ENCODE results near the gene RHNO1. TPM values are rescaled to one million over a fixed set of nuclear protein-coding genes. Genes with fewer than 3 reads are reported as not detected.

RHNO1 gene
- total RNA-seq, 6 experiments from 2014 or later: 25.4 to 47.3 (median 39.7) TPM

DNA sequence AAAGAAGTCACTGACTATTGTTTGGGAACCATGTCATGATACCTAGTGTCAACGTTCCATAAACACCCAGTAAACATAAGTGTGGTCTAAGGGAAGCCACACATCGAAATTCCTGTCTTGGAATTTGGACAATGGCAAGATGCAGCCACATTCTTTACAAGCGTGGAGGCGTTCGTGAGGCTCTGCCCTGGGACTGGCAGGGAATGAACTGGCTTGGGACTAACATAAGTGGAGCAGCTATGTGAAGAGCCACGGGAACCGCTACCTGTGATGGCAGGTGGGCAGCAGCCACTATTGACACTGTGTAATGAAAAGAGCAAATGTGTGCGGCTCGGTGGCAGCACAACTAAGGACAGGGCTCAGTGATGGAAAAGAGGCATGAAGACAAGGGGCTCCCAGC, 32.2 kb upstream of the RHNO1 start:
- no peaks in the 10 kb centered on the region for H3K9me3 Mint-ChIP-seq
- H3K27me3 Mint-ChIP-seq (ENCODE audit: insufficient read depth): peaks cover 2% of the 10 kb centered on the region; the same call in 1 of the 2 replicates

GRCh38 chr12:2845280-2845679, 31.7 kb upstream of the RHNO1 start:
- no peak for TF ChIP-seq CTCF (IDR thresholded peaks at IDR 0.05)
- no peaks in the 10 kb centered on the region for H3K9me3 Mint-ChIP-seq
- peak overlapping the region; percentile 42 for H3K27ac Mint-ChIP-seq
- H3K4me1 Mint-ChIP-seq (ENCODE audit: low read depth): peaks cover 22% of the 10 kb centered on the region
- H3K36me3 Mint-ChIP-seq (ENCODE audit: low read depth): 0 out of 2 replicates have a peak, but pooled peaks cover 4% of the 10 kb centered on the region
- peak; percentile 19 for DNase-seq
- peaks cover 4% of the 10 kb centered on the region for H3K27me3 Mint-ChIP-seq (ENCODE audit: insufficient read depth)
- no peak overlapping the region for H3K4me3 Mint-ChIP-seq

More for the DNA sequence above, 32.2 kb upstream of the RHNO1 start:
- Mint-ChIP-seq H3K4me1 (ENCODE audit: low read depth) (peaks cover 20% of the 10 kb centered on the region), H3K36me3 (ENCODE audit: low read depth) (0 out of 2 replicates have a peak, but pooled peaks cover 4% of the 10 kb centered on the region), H3K27ac (peak overlapping the region; percentile 42), H3K4me3 (no peak overlapping the region)
- no peak for TF ChIP-seq CTCF (IDR thresholded peaks at IDR 0.05)
- DNase-seq: no peak

DNA sequence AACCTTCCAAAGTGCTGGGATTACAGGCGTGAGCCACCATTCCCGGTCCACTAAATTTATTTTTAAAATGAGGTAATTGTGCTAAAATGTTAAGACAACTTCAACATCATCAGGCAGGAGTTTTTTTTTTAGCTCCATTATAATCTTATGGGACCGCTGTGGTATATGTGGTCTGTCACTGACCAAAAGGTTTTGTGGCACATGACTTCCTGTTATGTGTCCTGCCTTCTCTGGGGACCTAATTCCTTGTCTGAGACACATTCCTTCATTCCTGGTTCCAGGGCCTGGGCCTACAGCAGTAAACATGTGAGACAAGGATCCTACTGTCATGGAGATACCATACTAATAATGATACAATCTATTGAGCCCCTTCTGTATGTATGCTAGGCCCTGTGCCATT, 25.1 kb upstream of the RHNO1 start:
- Mint-ChIP-seq H3K27me3 (ENCODE audit: insufficient read depth) (peaks cover 6% of the 10 kb centered on the region), H3K4me1 (ENCODE audit: low read depth) (peaks cover 19% of the 10 kb centered on the region), H3K9me3 (no peaks in the 10 kb centered on the region), H3K36me3 (ENCODE audit: low read depth) (no peaks in the 10 kb centered on the region), H3K4me3 (no peak overlapping the region), H3K27ac (no peak overlapping the region; the same call in 1 of the 2 replicates)
- DNase-seq: no peak
- no peak for TF ChIP-seq CTCF (IDR thresholded peaks at IDR 0.05)

- Mint-ChIP-seq H3K9me3 (no peaks in the 10 kb centered on the region), H3K4me3 (no peak overlapping the region), H3K27ac (no peak overlapping the region)
Measured at GRCh38 chr12:2853626-2854025, 23.4 kb upstream of the RHNO1 start.

GRCh38 chr12:2854669-2855453, 22.2 kb upstream of the RHNO1 start:
- H3K4me1 Mint-ChIP-seq (ENCODE audit: low read depth): peaks cover 13% of the 10 kb centered on the region
- H3K27ac Mint-ChIP-seq: no peak overlapping the region
- no peak for DNase-seq
- TF ChIP-seq CTCF (IDR thresholded peaks at IDR 0.05): no peak
- H3K4me3 Mint-ChIP-seq: no peak overlapping the region
- H3K27me3 Mint-ChIP-seq (ENCODE audit: insufficient read depth): peaks cover 3% of the 10 kb centered on the region
- no peaks in the 10 kb centered on the region for H3K9me3 Mint-ChIP-seq
- H3K36me3 Mint-ChIP-seq (ENCODE audit: low read depth): peaks cover 5% of the 10 kb centered on the region; the same call in 1 of the 2 replicates

More at GRCh38 chr12:2853626-2854025, 23.4 kb upstream of the RHNO1 start:
- peak; percentile 56 for DNase-seq
- Mint-ChIP-seq H3K27me3 (ENCODE audit: insufficient read depth) (peaks cover 6% of the 10 kb centered on the region), H3K36me3 (ENCODE audit: low read depth) (no peaks in the 10 kb centered on the region; the same call in 1 of the 2 replicates), H3K4me1 (ENCODE audit: low read depth) (peaks cover 19% of the 10 kb centered on the region)
- TF ChIP-seq CTCF (IDR thresholded peaks at IDR 0.05): peak; percentile 88

Measured in HFFc6 (cell line).